ENCODE results near the gene RMI2.

DNA sequence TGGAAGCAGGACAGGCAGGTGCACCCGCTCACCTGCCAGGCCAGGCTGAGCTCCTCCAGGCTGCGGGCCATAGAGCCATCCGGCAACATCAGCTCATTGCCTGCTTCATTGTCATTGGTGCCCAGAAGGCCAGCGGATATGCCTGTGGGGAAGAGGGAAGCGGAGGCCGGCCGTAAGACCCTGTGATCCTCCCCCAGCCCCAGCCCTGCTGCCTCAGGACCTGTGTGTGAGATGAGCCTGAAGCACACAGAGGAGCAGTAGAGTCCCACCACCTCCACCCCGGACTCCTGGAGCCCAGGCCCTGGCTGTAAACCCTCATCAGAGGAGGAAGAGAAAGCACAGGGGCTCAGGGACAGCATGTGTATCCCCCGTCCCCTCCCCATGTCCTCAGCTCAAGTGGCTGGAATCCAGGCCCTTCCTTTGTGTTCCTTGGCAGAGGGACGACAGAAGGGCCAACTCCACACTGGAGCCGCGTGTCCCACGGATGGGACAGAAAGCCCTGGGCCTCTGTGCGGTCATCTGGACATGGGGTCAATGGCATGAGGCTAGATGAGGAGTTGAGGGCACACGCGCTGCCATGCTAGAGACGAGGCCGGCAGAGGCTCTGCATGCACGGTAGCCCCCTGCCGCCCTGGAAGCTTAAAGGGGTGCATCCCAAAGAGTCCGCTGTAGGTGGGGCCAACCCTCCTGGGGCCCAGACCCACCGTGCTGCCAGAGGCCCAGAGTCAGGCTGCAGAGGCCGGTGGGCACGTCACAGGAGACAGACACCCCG, 39.1 kb downstream of the RMI2 start:
- TF ChIP-seq SP1 (IDR thresholded peaks at IDR 0.05) (no peak), CTCF (IDR thresholded peaks at IDR 0.05; ENCODE audit: low read depth, low read length, missing input control) (no peak), GABPA (IDR thresholded peaks at IDR 0.05 in 1 of 2, conservative IDR thresholded peaks at IDR 0.05 in 1 of 2) (no peak), TAF1 (conservative IDR thresholded peaks at IDR 0.05) (no peak), FOXA1 (IDR thresholded peaks at IDR 0.05) (no peak)
- TF ChIP-seq, protein P1, sequence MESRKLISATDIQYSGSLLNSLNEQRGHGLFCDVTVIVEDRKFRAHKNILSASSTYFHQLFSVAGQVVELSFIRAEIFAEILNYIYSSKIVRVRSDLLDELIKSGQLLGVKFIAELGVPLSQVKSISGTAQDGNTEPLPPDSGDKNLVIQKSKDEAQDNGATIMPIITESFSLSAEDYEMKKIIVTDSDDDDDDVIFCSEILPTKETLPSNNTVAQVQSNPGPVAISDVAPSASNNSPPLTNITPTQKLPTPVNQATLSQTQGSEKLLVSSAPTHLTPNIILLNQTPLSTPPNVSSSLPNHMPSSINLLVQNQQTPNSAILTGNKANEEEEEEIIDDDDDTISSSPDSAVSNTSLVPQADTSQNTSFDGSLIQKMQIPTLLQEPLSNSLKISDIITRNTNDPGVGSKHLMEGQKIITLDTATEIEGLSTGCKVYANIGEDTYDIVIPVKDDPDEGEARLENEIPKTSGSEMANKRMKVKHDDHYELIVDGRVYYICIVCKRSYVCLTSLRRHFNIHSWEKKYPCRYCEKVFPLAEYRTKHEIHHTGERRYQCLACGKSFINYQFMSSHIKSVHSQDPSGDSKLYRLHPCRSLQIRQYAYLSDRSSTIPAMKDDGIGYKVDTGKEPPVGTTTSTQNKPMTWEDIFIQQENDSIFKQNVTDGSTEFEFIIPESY (IDR thresholded peaks at IDR 0.05), result no peak

Measured in liver (tissue), 3 donors.